H1 (cell line): Measurements from ENCODE around the gene NT5C1A. TPM values are rescaled to one million over a fixed set of nuclear protein-coding genes. Genes with fewer than 3 reads are reported as not detected.

ENCODE experiments used
- CTCF ChIA-PET: fragments of 300-600 bp; sonication (Branson Sonifier 250); formaldehyde crosslinking; loops from one replicate; lab custom pipeline; 2021; ENCODE audit not compliant: partially characterized antibody; lab: Charles Lee
- POLR2A ChIA-PET: fragments of 300-600 bp; sonication (Branson Sonifier 250); formaldehyde crosslinking; loops from one replicate; lab custom pipeline; 2021; ENCODE audit warnings: inconsistent platforms; ENCODE audit not compliant: partially characterized antibody; lab: Charles Lee
- DNase-seq, 2 experiments: peaks; one replicate each; pipeline versions ENCODE4 v3.0.0 to v3.0.0-alpha.2; 2010 to 2022; ENCODE audit warnings: low spot score in 2 of 2, low read depth in 1 of 2, mixed read lengths in 1 of 2
- FAIRE-seq: peaks from 2 replicates; lab custom pipeline; 2011; peaks lifted over from hg19 to GRCh38; lab: Jason Lieb, UNC
- H2AFZ ChIP-seq: 2 replicates; pipeline ENCODE4 v1.8.1; 2012; ENCODE audit warnings: low read length, inconsistent platforms
- H2AK5ac ChIP-seq: 2 replicates; pipeline ENCODE4 v1.6.1; 2013; ENCODE audit warnings: low read depth, low read length
- H2BK120ac ChIP-seq: replicated peaks from 2 replicates; pipeline ENCODE3; 2013; ENCODE audit warnings: low read depth, low read length, inconsistent platforms
- H2BK12ac ChIP-seq: 2 replicates; pipeline ENCODE4 v1.6.1; 2013; ENCODE audit warnings: low read depth, low read length
- H2BK15ac ChIP-seq: 2 replicates; pipeline ENCODE4 v1.6.1; 2013; ENCODE audit warnings: low read length
- H2BK20ac ChIP-seq: 2 replicates; pipeline ENCODE4 v1.6.1; 2013; ENCODE audit warnings: low read length
- H2BK5ac ChIP-seq: 2 replicates; pipeline ENCODE4 v1.6.1; 2013; ENCODE audit warnings: low read depth, low read length
- H3K14ac ChIP-seq: 2 replicates; pipeline ENCODE4 v1.6.1; 2013; ENCODE audit warnings: inconsistent platforms; ENCODE audit not compliant: insufficient read length
- H3K18ac ChIP-seq: 2 replicates; pipeline ENCODE4 v1.6.1; 2013; ENCODE audit warnings: low read length; ENCODE audit errors: extremely low read depth
- H3K23ac ChIP-seq: 2 replicates; pipeline ENCODE4 v1.6.1; 2013; ENCODE audit warnings: inconsistent platforms; ENCODE audit not compliant: insufficient read length
- H3K23me2 ChIP-seq: 2 replicates; pipeline ENCODE4 v1.6.1; 2013; ENCODE audit warnings: low read depth, low read length
- H3K27ac ChIP-seq: 2 replicates; pipeline ENCODE4 v1.6.1; 2011; ENCODE audit warnings: low read depth, low read length, inconsistent platforms
- H3K27me3 ChIP-seq, 4 experiments: replicated peaks in 1 of 4; 1 replicate in 1 of 4; 2 replicates in 3 of 4; pipeline versions ENCODE4 v1.6.1 to v1.8.1; 2011 to 2013; ENCODE audit warnings: low read length in 3 of 4, mild to moderate bottlenecking in 3 of 4, inconsistent platforms in 2 of 4, mixed read lengths in 2 of 4, moderate library complexity in 1 of 4; ENCODE audit not compliant: control insufficient read depth in 3 of 4, insufficient read depth in 3 of 4; ENCODE audit errors: extremely low read depth in 1 of 4
- H3K36me3 ChIP-seq, 4 experiments: 2 replicates each; pipeline versions ENCODE4 v1.6.1 to v1.8.1; 2011 to 2013; ENCODE audit warnings: mild to moderate bottlenecking in 4 of 4, low read length in 3 of 4, moderate library complexity in 2 of 4, control low read depth in 1 of 4, inconsistent platforms in 1 of 4; ENCODE audit not compliant: insufficient read depth in 4 of 4, control insufficient read depth in 2 of 4
- H3K4ac ChIP-seq: replicated peaks from 2 replicates; pipeline ENCODE3; 2013; ENCODE audit warnings: low read length, low read depth, mixed read lengths, inconsistent platforms; ENCODE audit not compliant: insufficient read length
- H3K4me1 ChIP-seq, 4 experiments: replicated peaks in 1 of 4; 1 replicate in 1 of 4; 2 replicates in 3 of 4; pipeline versions ENCODE4 v1.6.1 to v1.8.1; 2011 to 2013; ENCODE audit warnings: low read length in 3 of 4, inconsistent platforms in 2 of 4, mixed read lengths in 1 of 4; ENCODE audit not compliant: insufficient read depth in 4 of 4, control insufficient read depth in 3 of 4
- H3K4me2 ChIP-seq, 2 experiments: 2 replicates each; pipeline versions ENCODE4 v1.6.1 to v1.8.1; 2011 to 2013; ENCODE audit warnings: low read depth in 2 of 2, low read length in 2 of 2, control low read depth in 1 of 2, inconsistent platforms in 1 of 2, mild to moderate bottlenecking in 1 of 2; ENCODE audit not compliant: insufficient read depth in 1 of 2
- H3K4me3 ChIP-seq, 4 experiments: fragments of 200-600, 300-600 bp in 1 of 4; sonication (generic), shearing (Covaris generic), sonication (Bioruptor Twin) in 1 of 4; 2 replicates each; pipeline versions ENCODE4 v1.5.1 to v1.8.1; 2011 to 2016; ENCODE audit warnings: low read length in 4 of 4, low read depth in 3 of 4, control low read depth in 2 of 4, inconsistent platforms in 2 of 4, mild to moderate bottlenecking in 2 of 4, mixed read lengths in 1 of 4, moderate library complexity in 1 of 4; ENCODE audit not compliant: insufficient read depth in 2 of 4; ENCODE audit errors: extremely low read depth in 1 of 4
- H3K56ac ChIP-seq: replicated peaks from 2 replicates; pipeline ENCODE3; 2013; ENCODE audit warnings: low read depth, mild to moderate bottlenecking, mixed read lengths, low read length, inconsistent platforms; ENCODE audit not compliant: insufficient read length
- H3K79me1 ChIP-seq: 2 replicates; pipeline ENCODE4 v1.6.1; 2013; ENCODE audit warnings: low read depth, low read length, control low read depth
- H3K79me2 ChIP-seq, 2 experiments: 2 replicates each; pipeline versions ENCODE4 v1.6.1 to v1.8.1; 2012 to 2013; ENCODE audit warnings: low read length in 2 of 2, mild to moderate bottlenecking in 2 of 2, inconsistent platforms in 1 of 2; ENCODE audit not compliant: insufficient read depth in 2 of 2, control insufficient read depth in 1 of 2
- H3K9ac ChIP-seq, 4 experiments: replicated peaks in 1 of 4; 1 replicate in 1 of 4; 2 replicates in 3 of 4; pipeline versions ENCODE4 v1.6.1 to v1.8.1; 2011 to 2013; ENCODE audit warnings: low read depth in 3 of 4, low read length in 3 of 4, control low read depth in 2 of 4, mild to moderate bottlenecking in 2 of 4, moderate library complexity in 2 of 4, inconsistent platforms in 1 of 4; ENCODE audit errors: extremely low read depth in 1 of 4
- H3K9me3 ChIP-seq, 2 experiments: 2 replicates each; pipeline versions ENCODE4 v1.6.1 to v1.8.1; 2012 to 2013; ENCODE audit warnings: mild to moderate bottlenecking in 2 of 2, moderate library complexity in 2 of 2, control low read depth in 1 of 2, inconsistent platforms in 1 of 2, low read depth in 1 of 2, low read length in 1 of 2, mixed read lengths in 1 of 2; ENCODE audit not compliant: insufficient read depth in 2 of 2
- H4K20me1 ChIP-seq, 2 experiments: replicated peaks in 1 of 2; 2 replicates each; pipeline versions ENCODE3 to v1.8.1; 2011 to 2013; ENCODE audit warnings: inconsistent platforms in 2 of 2, low read length in 2 of 2, mild to moderate bottlenecking in 1 of 2; ENCODE audit not compliant: insufficient read depth in 2 of 2, control insufficient read depth in 1 of 2
- H4K5ac ChIP-seq: 2 replicates; pipeline ENCODE4 v1.6.1; 2013; ENCODE audit warnings: low read length, low read depth, mixed read lengths, inconsistent platforms; ENCODE audit not compliant: insufficient read length
- H4K8ac ChIP-seq: 2 replicates; pipeline ENCODE4 v1.8.0; 2013; ENCODE audit warnings: mild to moderate bottlenecking, moderate library complexity, low read length, inconsistent platforms; ENCODE audit not compliant: insufficient read depth; ENCODE audit errors: extremely low read depth
- H4K91ac ChIP-seq: replicated peaks from 2 replicates; pipeline ENCODE3; 2013; ENCODE audit warnings: low read length, mixed read lengths, inconsistent platforms; ENCODE audit not compliant: insufficient read length
- CTCF ChIP-seq, 3 experiments: IDR thresholded peaks; 1 replicate in 2 of 3; 2 replicates in 1 of 3; pipeline versions ENCODE4 v1.5.1 to v1.6.1; 2011; ENCODE audit warnings: low read length in 3 of 3, mild to moderate bottlenecking in 3 of 3, inconsistent platforms in 2 of 3, low read depth in 1 of 3, moderate library complexity in 1 of 3; ENCODE audit not compliant: insufficient read depth in 1 of 3; ENCODE audit errors: control extremely low read depth in 1 of 3
- E2F6 ChIP-seq: IDR thresholded peaks from 2 replicates; pipeline ENCODE4 v1.6.1; 2012; ENCODE audit warnings: inconsistent platforms
- KDM1A ChIP-seq: fragments of 200-600, 300-600 bp; sonication (generic); IDR thresholded peaks from 2 replicates; pipeline ENCODE4 v1.7.1; 2016; ENCODE audit warnings: mild to moderate bottlenecking, low read length, borderline replicate concordance
- KDM5A ChIP-seq: fragments of 200-600 bp; IDR thresholded peaks from 2 replicates; pipeline ENCODE4 v1.7.1; 2012; ENCODE audit warnings: mild to moderate bottlenecking, low read length, inconsistent platforms, mixed read lengths
- MAX ChIP-seq: IDR thresholded peaks from 2 replicates; pipeline ENCODE4 v1.6.1; 2012; ENCODE audit warnings: inconsistent platforms
- SP1 ChIP-seq: IDR thresholded peaks from 2 replicates; pipeline ENCODE4 v1.6.1; 2011; ENCODE audit warnings: low read depth, low read length
- ZNF274 ChIP-seq: IDR thresholded peaks from 2 replicates; pipeline ENCODE4 v1.7.0; 2012; ENCODE audit warnings: low read length, borderline replicate concordance; ENCODE audit errors: extremely low read depth
- WGBS, 2 experiments: shearing (Covaris generic) in 1 of 2; methylation state at CpG; one replicate each; pipeline versions ENCODE4 v1.1.6 to v1.1.7; 2013 to 2015; ENCODE audit warnings: low lambda C conversion rate in 2 of 2, mixed read lengths in 2 of 2, inconsistent platforms in 1 of 2, low coverage in 1 of 2, missing lambda C conversion rate in 1 of 2; ENCODE audit not compliant: insufficient replicate concordance in 2 of 2, insufficient coverage in 1 of 2, insufficient read length in 1 of 2; ENCODE audit errors: extremely low coverage in 1 of 2, missing lambda C conversion rate in 1 of 2; 5-methylcytosine and 5-hydroxymethylcytosine counted together
- polyA plus RNA-seq, 7 experiments: library from polyadenylated mRNA; depleted of rRNA in 3 of 7; stranded (reverse) in 5 of 7; unstranded in 2 of 7; fragments of >200 nt in 5 of 7; fragments of 200-250 nt in 2 of 7; gene quantifications; 1 replicate in 5 of 7; 2 replicates in 1 of 7; 4 replicates in 1 of 7; pipeline versions ENCODE4 v1.2.1 to v1.2.3, GENCODE V29; 2011 to 2013; ENCODE audit warnings: missing spikeins in 2 of 7, mixed read lengths in 2 of 7
- total RNA-seq: library from RNA; stranded (reverse); fragmentation: NEBNext Ultra II Directional; extraction: Animal tissue kit (Norgen Biotek cat#: 25700); gene quantifications from 2 replicates; pipeline ENCODE4 v1.2.1, GENCODE V29; 2021

NT5C1A gene
- total and polyA plus RNA-seq, 2 of the 8 experiments (the other 6 are each of a cell fraction or from before 2014, with no cell fraction given) = not detected

- 56% methylated on average over 12 of the region's 12 CpGs; no CpG with 5 or more reads in 1 of the 2 experiments for WGBS, 2 experiments
- Histone ChIP-seq H3K27ac (no peak overlapping the region), H2AK5ac (no peak overlapping the region), H2BK20ac (no peak overlapping the region), H2BK12ac (peak overlapping the region; percentile 94), H4K20me1 (no peaks in the 10 kb centered on the region), H2BK15ac (peak overlapping the region; percentile 65; the same call in 1 of the 2 replicates), H2AFZ (0 out of 2 replicates have a peak overlapping the region, but pooled peaks have one; percentile 20), H3K79me2 (no peaks in the 10 kb centered on the region), H3K4me3 (no peak overlapping the region), H4K5ac (no peak overlapping the region), H2BK5ac (no peak overlapping the region; the same call in 1 of the 2 replicates), H3K9ac (no peak overlapping the region), H3K27me3 (peaks cover 0 to 10% (median 1%) of the 10 kb centered on the region in 4 experiments; a peak in 2 of 7 replicates), H4K91ac (no peak overlapping the region), H3K79me1 (no peaks in the 10 kb centered on the region), H2BK120ac (no peak overlapping the region), H3K4me2 (peak overlapping the region in 1 of 2 experiments; percentile 18; a peak in 2 of 4 replicates), H3K4me1 (peaks cover 0 to 6% (median 5%) of the 10 kb centered on the region in 4 experiments; a peak in 6 of 7 replicates), H3K56ac (no peak overlapping the region), H4K8ac (peak overlapping the region; percentile 83), H3K23me2 (no peaks in the 10 kb centered on the region), H3K4ac (peak overlapping the region; percentile 25), H3K9me3 (no peaks in the 10 kb centered on the region), H3K23ac (no peak overlapping the region), H3K14ac (no peak overlapping the region), H3K36me3 (no peaks in the 10 kb centered on the region), H3K18ac (no peak overlapping the region)
- ChIA-PET CTCF (interaction anchor here (0.9 to 17.8 kb wide), 12 partner anchors 9 to 331 kb away, joined by 3 to 469 read pairs (median 6); partner anchors contain the start of gene HEYL), POLR2A (interaction anchor here (0.7 to 2.2 kb wide), 10 partner anchors 8 to 239 kb away, joined by 3 to 11 read pairs (median 3); no protein-coding TSS in a partner anchor)
- FAIRE-seq = no peak
- peak in 1 of 2 experiments; percentile 61 for DNase-seq
- peak; percentile 60; the same call in 1 of the 2 replicates for TF ChIP-seq E2F6
- TF ChIP-seq MAX = peak; percentile 92
- TF ChIP-seq KDM5A = no peak
- no peak for TF ChIP-seq SP1
- TF ChIP-seq ZNF274 = no peak
- peak in 2 of 3 experiments; percentile 36 to 39; a peak in 3 of 4 replicates for TF ChIP-seq CTCF (IDR thresholded peaks at IDR 0.05; ENCODE audit: control extremely low read depth in 1 of 3, insufficient read depth in 1 of 3, low read depth in 1 of 3, low read length in 3 of 3)
- no peak for TF ChIP-seq KDM1A
Measured at GRCh38 chr1:39646232-39647081, 25.4 kb downstream of the NT5C1A start.
